ENCODE results near the gene CD8B. TPM values are rescaled to one million over a fixed set of nuclear protein-coding genes. Genes with fewer than 3 reads are reported as not detected.

Gene CD8B
- polyA plus RNA-seq, 1 experiment: not detected

- Histone ChIP-seq H3K4me3 (ENCODE audit: low read depth, low read length) (no peak overlapping the region), H3K27me3 (ENCODE audit: control insufficient read depth, insufficient read depth, low read length) (peaks cover 38% of the 10 kb centered on the region), H3K9me3 (ENCODE audit: control insufficient read depth, insufficient read depth, low read length) (peaks cover 11% of the 10 kb centered on the region), H3K27ac (ENCODE audit: low read depth, low read length) (no peak overlapping the region)
- TF ChIP-seq CTCF (IDR thresholded peaks at IDR 0.05; ENCODE audit: low read depth, low read length): no peak
- POLR2A ChIA-PET: no interaction called here
- DNase-seq (ENCODE audit: low read depth, low spot score): no peak
- CTCF ChIA-PET: no interaction called here
Measured at GRCh38 chr2:86794861-86795260, 66.8 kb downstream of the CD8B start.

DNA sequence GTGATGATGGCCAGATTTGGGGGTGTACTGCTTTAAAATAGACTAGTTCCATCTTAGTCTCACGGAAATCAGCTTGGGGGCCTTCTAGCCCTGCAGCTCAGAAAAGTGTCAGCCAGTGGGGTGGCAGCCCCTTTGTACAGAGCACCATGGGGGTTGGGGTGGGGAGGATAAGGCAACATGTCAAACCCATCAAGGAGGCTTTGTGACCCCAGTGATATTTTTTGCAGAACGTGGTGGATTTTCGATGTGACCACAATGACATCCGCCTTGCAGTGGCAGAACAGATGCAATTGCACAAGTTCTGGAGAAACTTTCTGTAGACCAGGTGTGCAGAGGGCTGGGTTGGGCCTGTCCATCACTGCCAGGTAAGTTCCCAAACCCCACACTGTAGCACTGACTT, 67.9 kb downstream of the CD8B start:
- no peak for TF ChIP-seq CTCF (IDR thresholded peaks at IDR 0.05; ENCODE audit: low read depth, low read length)
- H3K27ac ChIP-seq (ENCODE audit: low read depth, low read length): no peak overlapping the region
- H3K9me3 ChIP-seq (ENCODE audit: control insufficient read depth, insufficient read depth, low read length): peaks cover 11% of the 10 kb centered on the region
- H3K4me3 ChIP-seq (ENCODE audit: low read depth, low read length): no peak overlapping the region
- ChIA-PET POLR2A (no interaction called here), CTCF (no interaction called here)
- peaks cover 48% of the 10 kb centered on the region for H3K27me3 ChIP-seq (ENCODE audit: control insufficient read depth, insufficient read depth, low read length)
- no peak for DNase-seq (ENCODE audit: low read depth, low spot score)

GRCh38 chr2:86791573-86791972, 70.1 kb downstream of the CD8B start:
- ChIA-PET CTCF (interaction anchor here (1.0 kb wide), 1 partner anchor 16 kb away, joined by 8 read pairs; no protein-coding TSS in a partner anchor), POLR2A (no interaction called here)
- peaks cover 4% of the 10 kb centered on the region; the same call in 1 of the 2 replicates for H3K9me3 ChIP-seq (ENCODE audit: control insufficient read depth, insufficient read depth, low read length)
- H3K4me3 ChIP-seq (ENCODE audit: low read depth, low read length): no peak overlapping the region
- TF ChIP-seq CTCF (IDR thresholded peaks at IDR 0.05; ENCODE audit: low read depth, low read length): no peak
- no peak for DNase-seq (ENCODE audit: low read depth, low spot score)
- peaks cover 62% of the 10 kb centered on the region for H3K27me3 ChIP-seq (ENCODE audit: control insufficient read depth, insufficient read depth, low read length)
- H3K27ac ChIP-seq (ENCODE audit: low read depth, low read length): no peak overlapping the region

DNA sequence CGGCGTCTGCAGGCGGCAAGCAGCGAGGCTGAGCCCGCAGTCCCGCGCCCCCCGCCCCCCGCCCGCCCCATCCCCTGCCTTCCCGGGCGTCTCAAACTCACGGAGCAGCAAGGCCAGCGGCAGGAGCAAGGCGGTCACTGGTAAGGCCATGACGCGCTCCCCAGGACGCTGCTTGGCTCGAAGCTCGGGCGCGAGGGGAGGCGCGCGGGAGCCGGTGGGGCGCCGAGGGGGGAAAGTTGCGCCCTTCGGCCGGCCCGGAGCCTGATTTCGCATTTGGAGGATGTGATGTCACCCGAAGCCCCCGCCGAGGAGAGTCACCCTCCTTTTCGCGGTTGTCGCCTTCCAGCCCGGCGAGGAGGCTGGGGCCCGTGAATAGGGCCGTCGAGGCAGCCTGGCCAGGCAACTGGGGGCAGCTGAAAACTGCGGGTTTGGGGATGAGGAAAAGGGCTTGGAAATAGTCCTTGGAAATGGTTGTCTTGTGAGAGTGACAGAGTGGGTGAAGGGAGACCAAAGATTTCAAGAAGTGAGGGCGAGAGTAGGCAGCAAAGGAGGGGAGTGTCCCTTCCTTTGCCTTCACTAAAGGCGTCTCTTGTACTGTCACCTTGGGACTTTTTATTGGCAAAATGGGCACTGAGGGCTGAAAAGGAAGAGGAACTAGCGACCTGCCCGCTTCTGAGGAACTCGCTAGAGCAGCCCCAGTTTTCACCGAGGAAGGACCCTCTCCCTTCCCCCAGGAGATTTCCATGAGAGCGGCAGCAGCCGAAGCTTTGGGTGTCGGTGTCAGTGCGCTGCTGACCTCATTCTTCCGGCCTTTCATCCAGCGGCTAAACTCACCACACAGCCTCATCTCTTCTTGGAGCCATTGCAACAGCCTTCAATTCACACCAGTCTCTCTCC, 70.8 kb downstream of the CD8B start, which contains the start of gene CD8A:
CD8A (minus strand) TSS at position 238 of the 897 bp plus-strand sequence; CDS start at position 150, 88 bp downstream.
- POLR2A ChIA-PET: no interaction called here

More for the DNA sequence above, 70.8 kb downstream of the CD8B start, which contains the start of gene CD8A:
- H3K27me3 ChIP-seq (ENCODE audit: control insufficient read depth, insufficient read depth, low read length): peaks cover 63% of the 10 kb centered on the region
- no peak within 1 kb of the TSS for H3K27ac ChIP-seq (ENCODE audit: low read depth, low read length)
- CTCF ChIA-PET: interaction anchor here (0.6 to 1.0 kb wide), 2 partner anchors 17 to 1270 kb away, joined by 3 to 8 read pairs; no protein-coding TSS in a partner anchor
- TF ChIP-seq CTCF (IDR thresholded peaks at IDR 0.05; ENCODE audit: low read depth, low read length): no peak
- no peak for DNase-seq (ENCODE audit: low read depth, low spot score)
- no peak within 1 kb of the TSS for H3K4me3 ChIP-seq (ENCODE audit: low read depth, low read length)
- peaks cover 4% of the 10 kb centered on the region; the same call in 1 of the 2 replicates for H3K9me3 ChIP-seq (ENCODE audit: control insufficient read depth, insufficient read depth, low read length)
